Lung (tissue), 13 donors: ENCODE results near the gene KDM4C. TPM values are rescaled to one million over a fixed set of nuclear protein-coding genes. Genes with fewer than 3 reads are reported as not detected.

Experiments
- ATAC-seq: fragments of 200-7000 bp; cut with Tn5 transposase; one replicate; pipeline ENCODE4 v1.9.1; 2020; ENCODE audit warnings: moderate number of reproducible peaks; ENCODE audit not compliant: insufficient read depth, low FRiP score
- DNase-seq, 3 donors: peaks; one replicate each; pipeline ENCODE4 v3.0.0-alpha.2; 2013 to 2017
- H3K27ac ChIP-seq, 2 donors: one replicate each; pipeline ENCODE4 v1.5.1; 2013; ENCODE audit warnings: mild to moderate bottlenecking in 2 of 2, moderate library complexity in 2 of 2, control low read depth in 1 of 2, inconsistent platforms in 1 of 2, low read depth in 1 of 2, low read length in 1 of 2
- H3K27me3 ChIP-seq, 3 donors: one replicate each; pipeline ENCODE4 v1.5.1; 2013; ENCODE audit warnings: low read length in 2 of 3; ENCODE audit not compliant: control insufficient read depth in 3 of 3, insufficient read depth in 3 of 3
- H3K36me3 ChIP-seq, 4 donors: one replicate each; pipeline ENCODE4 v1.5.1; 2013; ENCODE audit warnings: low read length in 4 of 4, mild to moderate bottlenecking in 1 of 4, moderate library complexity in 1 of 4; ENCODE audit not compliant: control insufficient read depth in 4 of 4, insufficient read depth in 4 of 4
- H3K4me1 ChIP-seq, 5 donors: one replicate each; pipeline ENCODE4 v1.5.1; 2013; ENCODE audit warnings: low read length in 5 of 5, mild to moderate bottlenecking in 2 of 5, moderate library complexity in 1 of 5; ENCODE audit not compliant: control insufficient read depth in 5 of 5, insufficient read depth in 5 of 5
- H3K4me3 ChIP-seq: one replicate; pipeline ENCODE4 v1.5.1; 2013; ENCODE audit warnings: mild to moderate bottlenecking, control low read depth, moderate library complexity
- H3K9ac ChIP-seq, 2 donors: one replicate each; pipeline ENCODE4 v1.5.1; 2013; ENCODE audit warnings: low read length in 2 of 2, control low read depth in 1 of 2; ENCODE audit not compliant: insufficient read depth in 1 of 2
- H3K9me3 ChIP-seq, 4 donors: one replicate each; pipeline ENCODE4 v1.5.1; 2013; ENCODE audit warnings: low read length in 3 of 4, mild to moderate bottlenecking in 1 of 4, moderate library complexity in 1 of 4; ENCODE audit not compliant: control insufficient read depth in 4 of 4, insufficient read depth in 3 of 4
- WGBS, 2 donors: extraction: QIAGEN DNeasy Blood & Tissue Kit; methylation state at CpG; one replicate each; pipeline ENCODE4 v1.1.7; 2013; 5-methylcytosine and 5-hydroxymethylcytosine counted together
- polyA plus RNA-seq, 2 donors: library from polyadenylated mRNA; stranded (reverse); fragments of 200-250 nt; gene quantifications; one replicate each; pipeline ENCODE4 v1.2.1, GENCODE V29; 2013
- small RNA-seq: library from RNA; depleted of rRNA; stranded (forward); fragments of <200 nt; gene quantifications from one replicate; pipeline ENCODE3, GENCODE V24; 2014; ENCODE audit warnings: low replicate concordance
- total RNA-seq, 2 donors: library from RNA; depleted of rRNA in 1 of 2; stranded (reverse); fragments of >200 nt in 1 of 2; gene quantifications; one replicate each; pipeline ENCODE4 v1.2.1, GENCODE V29; 2014 to 2021
- TF ChIP-seq, protein P1 (sequence below): IDR thresholded peaks from 2 replicates; pipeline ENCODE4 v1.5.1; 2012; ENCODE audit warnings: mild to moderate bottlenecking; ENCODE audit errors: control extremely low read depth, extremely low read depth
- donor health status: control.
- donor health status: control.
- donor health status: Bipolar disorder and iron deficiency.
- donor health status: healthy.
- donor health status: DM: yes; HTN: yes; CAD: no.

The KDM4C gene
- total and polyA plus RNA-seq, 4 donors, result 7.1 to 78.5 (median 25.0) TPM

DNA sequence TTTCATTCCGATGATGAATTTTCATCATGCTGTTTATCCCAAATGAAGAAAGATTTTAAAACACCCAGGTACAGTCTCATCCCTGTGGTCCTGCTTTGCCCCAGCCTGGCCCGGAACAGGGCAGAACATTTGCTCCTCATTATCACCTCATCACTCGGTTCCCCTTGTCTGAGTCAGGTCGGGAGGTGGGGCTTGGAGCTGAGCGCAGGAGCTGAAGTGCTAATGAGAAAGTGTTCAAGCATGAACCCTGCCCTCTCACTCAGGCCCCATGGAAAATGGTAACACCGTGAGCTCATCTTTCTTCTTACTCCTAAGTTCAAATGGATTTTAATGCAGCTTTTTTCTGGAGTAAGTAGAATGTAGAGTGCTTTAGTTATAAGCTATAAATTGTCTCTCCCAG is 466.2 kb downstream of the KDM4C start:
- H3K4me3 ChIP-seq, result no peak overlapping the region
- DNase-seq (no peak), ATAC-seq (no peak)
- H3K27me3 ChIP-seq, result peaks cover 0 to 33% (median 0%) of the 10 kb centered on the region in 3 donors
- H3K4me1 ChIP-seq, result no peaks in the 10 kb centered on the region
- no peaks in the 10 kb centered on the region for H3K36me3 ChIP-seq
- TF ChIP-seq, protein P1, sequence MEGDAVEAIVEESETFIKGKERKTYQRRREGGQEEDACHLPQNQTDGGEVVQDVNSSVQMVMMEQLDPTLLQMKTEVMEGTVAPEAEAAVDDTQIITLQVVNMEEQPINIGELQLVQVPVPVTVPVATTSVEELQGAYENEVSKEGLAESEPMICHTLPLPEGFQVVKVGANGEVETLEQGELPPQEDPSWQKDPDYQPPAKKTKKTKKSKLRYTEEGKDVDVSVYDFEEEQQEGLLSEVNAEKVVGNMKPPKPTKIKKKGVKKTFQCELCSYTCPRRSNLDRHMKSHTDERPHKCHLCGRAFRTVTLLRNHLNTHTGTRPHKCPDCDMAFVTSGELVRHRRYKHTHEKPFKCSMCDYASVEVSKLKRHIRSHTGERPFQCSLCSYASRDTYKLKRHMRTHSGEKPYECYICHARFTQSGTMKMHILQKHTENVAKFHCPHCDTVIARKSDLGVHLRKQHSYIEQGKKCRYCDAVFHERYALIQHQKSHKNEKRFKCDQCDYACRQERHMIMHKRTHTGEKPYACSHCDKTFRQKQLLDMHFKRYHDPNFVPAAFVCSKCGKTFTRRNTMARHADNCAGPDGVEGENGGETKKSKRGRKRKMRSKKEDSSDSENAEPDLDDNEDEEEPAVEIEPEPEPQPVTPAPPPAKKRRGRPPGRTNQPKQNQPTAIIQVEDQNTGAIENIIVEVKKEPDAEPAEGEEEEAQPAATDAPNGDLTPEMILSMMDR, result no peak
- peaks cover 0 to 1% (median 0%) of the 10 kb centered on the region in 4 donors for H3K9me3 ChIP-seq
- H3K9ac ChIP-seq, result no peak overlapping the region
- 43 to 50% methylated on average over 6 of the region's 6 CpGs for WGBS, 2 donors
- no peak overlapping the region for H3K27ac ChIP-seq

Small RNA genes lying within 50 kb of the gene (small RNA-seq; reads per million reads assigned to genes)
- gene SNRPEP2, result not detected

Other genes with a start within 250 kb of the KDM4C start
- 1 to 10 TPM; 1.1 to 1.5 TPM for gene GLDC, start 112.2 kb upstream of the KDM4C start, total RNA-seq
- gene GLDC, start 112.2 kb upstream of the KDM4C start, polyA plus RNA-seq, result under 1 TPM; 0.10 to 0.42 TPM